SK-N-SH (cell line): Measurements from ENCODE around the gene ATF3.

Source experiments
- CTCF ChIP-seq: fragments of 200-600 bp; sonication (generic); IDR thresholded peaks from 2 replicates; pipeline ENCODE4 v1.6.1; 2017; ENCODE audit warnings: antibody characterized with exemption, mild to moderate bottlenecking, moderate library complexity
- ELF1 ChIP-seq: IDR thresholded peaks from 2 replicates; pipeline ENCODE4 v1.4.0; 2012
- EP300 ChIP-seq, 2 experiments: IDR thresholded peaks; 2 replicates each; pipeline versions ENCODE4 v1.4.0 to v1.6.1; 2012; ENCODE audit warnings: borderline replicate concordance in 1 of 2, low read depth in 1 of 2, low read length in 1 of 2
- EZH2phosphoT487 ChIP-seq: fragments of 200-600 bp; sonication (generic); IDR thresholded peaks from 2 replicates; pipeline ENCODE4 v1.6.1; 2017; ENCODE audit warnings: low read depth, mixed run types, mild to moderate bottlenecking, antibody characterized with exemption, moderate library complexity, borderline replicate concordance
- GABPA ChIP-seq: IDR thresholded peaks from 2 replicates; pipeline ENCODE4 v1.4.0; 2012; ENCODE audit warnings: low read depth, mild to moderate bottlenecking
- PBX3 ChIP-seq: IDR thresholded peaks from 2 replicates; pipeline ENCODE4; 2012
- POLR2AphosphoS5 ChIP-seq: IDR thresholded peaks from 2 replicates; pipeline ENCODE4 v1.6.1; 2012; ENCODE audit warnings: low read depth, low read length
- RAD21 ChIP-seq: IDR thresholded peaks from 2 replicates; pipeline ENCODE4 v1.6.1; 2012; ENCODE audit warnings: mild to moderate bottlenecking, low read length
- RCOR1 ChIP-seq: fragments of 150-350 bp; IDR thresholded peaks from 2 replicates; pipeline ENCODE4 v1.6.1; 2017; ENCODE audit warnings: antibody characterized with exemption, low read length
- REST ChIP-seq: IDR thresholded peaks from 2 replicates; pipeline ENCODE4 v1.6.1; 2012; ENCODE audit warnings: mild to moderate bottlenecking, low read depth, low read length, moderate library complexity
- SIN3A ChIP-seq: IDR thresholded peaks from 2 replicates; pipeline ENCODE4 v1.6.1; 2012; ENCODE audit warnings: low read depth, mild to moderate bottlenecking, low read length, moderate library complexity, borderline replicate concordance
- TAF1 ChIP-seq: IDR thresholded peaks from 2 replicates; pipeline ENCODE4 v1.6.1; 2012; ENCODE audit warnings: low read depth, mild to moderate bottlenecking, low read length, moderate library complexity, borderline replicate concordance
- USF2 ChIP-seq: fragments of 150-350 bp; IDR thresholded peaks from 2 replicates; pipeline ENCODE4 v1.6.1; 2017; ENCODE audit warnings: antibody characterized with exemption, low read length, low read depth, borderline replicate concordance
- YY1 ChIP-seq: IDR thresholded peaks from 2 replicates; pipeline ENCODE4 v1.4.0; 2012; ENCODE audit warnings: low read depth, mild to moderate bottlenecking

- TF ChIP-seq CTCF (no peak), EP300 (IDR thresholded peaks at IDR 0.05; ENCODE audit: borderline replicate concordance in 1 of 2, low read depth in 1 of 2, low read length in 1 of 2) (no peak), EZH2phosphoT487 (no peak), RAD21 (no peak), USF2 (no peak), SIN3A (no peak), POLR2AphosphoS5 (no peak), REST (no peak), YY1 (no peak), TAF1 (no peak), PBX3 (no peak), GABPA (no peak), RCOR1 (no peak), ELF1 (no peak)
Observed at GRCh38 chr1:212652609-212653008, 44.0 kb downstream of the ATF3 start.
